ENCODE results near the gene TCAP.

The TCAP gene

GRCh38 chr17:39700148-39700987, 35.2 kb downstream of the TCAP start:
- H3K36me3 Mint-ChIP-seq (ENCODE audit: low read depth), result no peaks in the 10 kb centered on the region
- H3K9me3 Mint-ChIP-seq, result no peaks in the 10 kb centered on the region
- peak overlapping the region; percentile 17 for H3K4me3 Mint-ChIP-seq
- intact Hi-C loops (cut with micrococcal nuclease), result no loop called here
- H3K4me1 Mint-ChIP-seq (ENCODE audit: low read depth), result peaks cover 10% of the 10 kb centered on the region
- peaks cover 59% of the 10 kb centered on the region for H3K27me3 Mint-ChIP-seq
- no peak overlapping the region for H3K27ac Mint-ChIP-seq

GRCh38 chr17:39701012-39701783, 36.0 kb downstream of the TCAP start:
- Mint-ChIP-seq H3K27ac (no peak overlapping the region), H3K36me3 (ENCODE audit: low read depth) (no peaks in the 10 kb centered on the region), H3K9me3 (no peaks in the 10 kb centered on the region), H3K4me3 (no peak overlapping the region), H3K27me3 (peaks cover 57% of the 10 kb centered on the region), H3K4me1 (ENCODE audit: low read depth) (peaks cover 10% of the 10 kb centered on the region)
- intact Hi-C loops (cut with micrococcal nuclease), result no loop called here

GRCh38 chr17:39701784-39702422, 36.8 kb downstream of the TCAP start:
- no peak overlapping the region for H3K4me3 Mint-ChIP-seq
- H3K36me3 Mint-ChIP-seq (ENCODE audit: low read depth), result no peaks in the 10 kb centered on the region
- H3K27ac Mint-ChIP-seq, result no peak overlapping the region
- H3K4me1 Mint-ChIP-seq (ENCODE audit: low read depth), result peaks cover 10% of the 10 kb centered on the region
- H3K27me3 Mint-ChIP-seq, result peaks cover 55% of the 10 kb centered on the region
- intact Hi-C loops (cut with micrococcal nuclease), result no loop called here
- H3K9me3 Mint-ChIP-seq, result no peaks in the 10 kb centered on the region

- Mint-ChIP-seq H3K4me1 (ENCODE audit: low read depth) (peaks cover 10% of the 10 kb centered on the region), H3K27me3 (peaks cover 48% of the 10 kb centered on the region), H3K9me3 (no peaks in the 10 kb centered on the region), H3K4me3 (no peak overlapping the region), H3K27ac (no peak overlapping the region), H3K36me3 (ENCODE audit: low read depth) (no peaks in the 10 kb centered on the region)
- intact Hi-C loops (cut with micrococcal nuclease), result no loop called here
Observed at GRCh38 chr17:39702901-39703893, 38.0 kb downstream of the TCAP start.

- intact Hi-C loops (cut with micrococcal nuclease), result no loop called here
- H3K4me3 Mint-ChIP-seq, result no peak overlapping the region
- H3K27ac Mint-ChIP-seq, result no peak overlapping the region
- peaks cover 10% of the 10 kb centered on the region for H3K4me1 Mint-ChIP-seq (ENCODE audit: low read depth)
- no peaks in the 10 kb centered on the region for H3K9me3 Mint-ChIP-seq
- no peaks in the 10 kb centered on the region for H3K36me3 Mint-ChIP-seq (ENCODE audit: low read depth)
- H3K27me3 Mint-ChIP-seq, result peaks cover 43% of the 10 kb centered on the region
Observed at GRCh38 chr17:39703913-39704312, 38.8 kb downstream of the TCAP start.

- no peaks in the 10 kb centered on the region for H3K36me3 Mint-ChIP-seq (ENCODE audit: low read depth)
- H3K4me1 Mint-ChIP-seq (ENCODE audit: low read depth), result peaks cover 4% of the 10 kb centered on the region
- H3K27me3 Mint-ChIP-seq, result peaks cover 36% of the 10 kb centered on the region
- intact Hi-C loops (cut with micrococcal nuclease), result no loop called here
- H3K9me3 Mint-ChIP-seq, result no peaks in the 10 kb centered on the region
- no peak overlapping the region for H3K4me3 Mint-ChIP-seq
- H3K27ac Mint-ChIP-seq, result no peak overlapping the region
Observed at GRCh38 chr17:39704821-39705551, 39.8 kb downstream of the TCAP start.

- Mint-ChIP-seq H3K36me3 (ENCODE audit: low read depth) (no peaks in the 10 kb centered on the region), H3K9me3 (no peaks in the 10 kb centered on the region), H3K27ac (no peak overlapping the region), H3K4me3 (no peak overlapping the region), H3K4me1 (ENCODE audit: low read depth) (no peaks in the 10 kb centered on the region), H3K27me3 (peaks cover 27% of the 10 kb centered on the region)
- intact Hi-C loops (cut with micrococcal nuclease), result no loop called here
Observed at GRCh38 chr17:39705786-39706348, 40.7 kb downstream of the TCAP start.

- Mint-ChIP-seq H3K9me3 (no peaks in the 10 kb centered on the region), H3K27ac (no peak overlapping the region), H3K36me3 (ENCODE audit: low read depth) (no peaks in the 10 kb centered on the region), H3K4me3 (no peak overlapping the region), H3K27me3 (peaks cover 22% of the 10 kb centered on the region), H3K4me1 (ENCODE audit: low read depth) (no peaks in the 10 kb centered on the region)
- intact Hi-C loops (cut with micrococcal nuclease), result no loop called here
Observed at GRCh38 chr17:39706383-39706782, 41.2 kb downstream of the TCAP start.

- peaks cover 16% of the 10 kb centered on the region for H3K27me3 Mint-ChIP-seq
- H3K36me3 Mint-ChIP-seq (ENCODE audit: low read depth), result no peaks in the 10 kb centered on the region
- H3K27ac Mint-ChIP-seq, result no peak overlapping the region
- H3K4me1 Mint-ChIP-seq (ENCODE audit: low read depth), result no peaks in the 10 kb centered on the region
- H3K9me3 Mint-ChIP-seq, result no peaks in the 10 kb centered on the region
- H3K4me3 Mint-ChIP-seq, result no peak overlapping the region
- intact Hi-C loops (cut with micrococcal nuclease), result no loop called here
Observed at GRCh38 chr17:39706921-39707337, 41.8 kb downstream of the TCAP start.

GRCh38 chr17:39709319-39709997, 44.3 kb downstream of the TCAP start:
- Mint-ChIP-seq H3K27ac (no peak overlapping the region), H3K9me3 (no peaks in the 10 kb centered on the region), H3K4me3 (no peak overlapping the region), H3K27me3 (peaks cover 2% of the 10 kb centered on the region), H3K4me1 (ENCODE audit: low read depth) (no peaks in the 10 kb centered on the region), H3K36me3 (ENCODE audit: low read depth) (no peaks in the 10 kb centered on the region)
- intact Hi-C loops (cut with micrococcal nuclease), result no loop called here

GRCh38 chr17:39709998-39710964, 45.1 kb downstream of the TCAP start:
- intact Hi-C loops (cut with micrococcal nuclease), result no loop called here
- Mint-ChIP-seq H3K27ac (no peak overlapping the region), H3K4me1 (ENCODE audit: low read depth) (no peaks in the 10 kb centered on the region), H3K27me3 (peaks cover 2% of the 10 kb centered on the region), H3K36me3 (ENCODE audit: low read depth) (no peaks in the 10 kb centered on the region), H3K4me3 (no peak overlapping the region), H3K9me3 (no peaks in the 10 kb centered on the region)

Data from dendritic cell treated with granulocyte-macrophage colony-stimulating factor and Interleukin-4, amounts not matched to agents 40 ng/mL and 50 ng/mL, for 4 days (primary cell).